Prostate gland (tissue), 2 donors: Measurements from ENCODE around the gene VAMP3. TPM values are rescaled to one million over a fixed set of nuclear protein-coding genes. Genes with fewer than 3 reads are reported as not detected.

ENCODE experiments used
- DNase-seq: peaks from one replicate; pipeline ENCODE4 v3.0.0-alpha.2; 2019; ENCODE audit warnings: low spot score
- H3K27ac ChIP-seq, 2 donors: fragments of 200-600 bp; sonication (generic); 2 replicates each; pipeline ENCODE4 v1.5.1; 2017 to 2019
- H3K27me3 ChIP-seq: fragments of 200-600 bp; sonication (generic); replicated peaks from 2 replicates; pipeline ENCODE4 v1.5.1; 2019; ENCODE audit not compliant: insufficient read depth
- H3K36me3 ChIP-seq, 2 donors: fragments of 200-600 bp; sonication (generic); 1 replicate in 1 of 2; 2 replicates in 1 of 2; pipeline versions ENCODE4 v1.5.1 to v1.8.1; 2017 to 2019
- H3K4me1 ChIP-seq: fragments of 200-600 bp; sonication (generic); replicated peaks from 2 replicates; pipeline ENCODE4 v1.5.1; 2019
- H3K4me3 ChIP-seq, 2 donors: fragments of 200-600 bp; sonication (generic); 2 replicates each; pipeline ENCODE4 v1.5.1; 2017 to 2019
- H3K9me3 ChIP-seq: fragments of 200-600 bp; sonication (generic); 2 replicates; pipeline ENCODE4 v1.5.1; 2017
- CTCF ChIP-seq, 4 experiments: fragments of 200-600 bp in 2 of 4; fragments of 450-650 bp in 2 of 4; sonication (generic) in 2 of 4; IDR thresholded peaks; 1 replicate in 3 of 4; 2 replicates in 1 of 4; pipeline ENCODE4 v1.5.1; 2016 to 2019; ENCODE audit warnings: antibody characterized with exemption in 4 of 4, mild to moderate bottlenecking in 2 of 4, moderate library complexity in 2 of 4
- POLR2A ChIP-seq: fragments of 450-650 bp; IDR thresholded peaks from one replicate; pipeline ENCODE4 v1.6.1; 2016; ENCODE audit warnings: antibody characterized with exemption, mild to moderate bottlenecking
- POLR2AphosphoS5 ChIP-seq: sonication (generic); formaldehyde crosslinking; IDR thresholded peaks from one replicate; pipeline ENCODE4 v1.6.1; 2017; ENCODE audit warnings: antibody characterized with exemption
- WGBS: methylation state at CpG from one replicate; pipeline ENCODE4 v1.1.5; 2018; 5-methylcytosine and 5-hydroxymethylcytosine counted together
- intact Hi-C: fragments of 100-400 bp; cut with DNase I; formaldehyde crosslinking; loops from one replicate; pipeline ENCODE4 v1.14.2; 2022
- total RNA-seq, 2 donors: library from RNA; depleted of rRNA; stranded (reverse); fragments of >200 nt; gene quantifications; one replicate each; pipeline ENCODE4 v1.1.0, GENCODE V29; 2016

The VAMP3 gene
- total RNA-seq, 2 donors from 2014 or later: 85.2 to 95.1 TPM

DNA sequence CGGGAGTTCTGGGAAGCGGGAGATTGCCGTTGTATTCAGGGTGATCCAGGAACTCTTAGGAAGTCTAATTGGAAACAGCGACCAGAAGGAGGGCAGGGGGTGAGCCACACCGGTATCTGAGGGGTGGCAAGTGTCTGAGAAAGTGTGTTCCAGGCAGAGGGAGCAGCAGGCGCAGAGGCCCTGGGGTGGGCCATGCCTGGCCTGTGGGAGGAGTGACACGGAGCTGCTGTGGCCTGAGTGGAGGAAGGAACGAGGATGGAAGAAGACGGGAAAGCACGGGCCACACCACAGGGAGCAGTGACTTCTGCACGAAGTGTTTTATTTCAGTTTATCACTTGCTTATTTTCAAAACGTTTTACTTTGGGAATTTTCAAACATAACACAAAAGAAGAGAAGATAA, 24.3 kb downstream of the VAMP3 start:
- H3K36me3 ChIP-seq: peaks cover 0 to 8% of the 10 kb centered on the region in 2 donors
- H3K4me1 ChIP-seq: no peaks in the 10 kb centered on the region
- no peaks in the 10 kb centered on the region for H3K9me3 ChIP-seq
- no peak overlapping the region for H3K27ac ChIP-seq
- no peak for DNase-seq
- H3K27me3 ChIP-seq: no peaks in the 10 kb centered on the region
- WGBS: 86% methylated on average over 12 of the region's 12 CpGs
- no peak for TF ChIP-seq POLR2A
- no peak for TF ChIP-seq CTCF (IDR thresholded peaks at IDR 0.05)
- TF ChIP-seq POLR2AphosphoS5: no peak
- intact Hi-C loops: no loop called here
- H3K4me3 ChIP-seq: no peak overlapping the region

GRCh38 chr1:7805460-7805859, 34.4 kb downstream of the VAMP3 start:
- TF ChIP-seq POLR2AphosphoS5: no peak
- no peak for TF ChIP-seq CTCF (IDR thresholded peaks at IDR 0.05)
- no peak for TF ChIP-seq POLR2A
- DNase-seq: no peak
- Histone ChIP-seq H3K27ac (no peak overlapping the region), H3K9me3 (no peaks in the 10 kb centered on the region), H3K4me1 (no peaks in the 10 kb centered on the region), H3K4me3 (no peak overlapping the region), H3K36me3 (no peaks in the 10 kb centered on the region), H3K27me3 (no peaks in the 10 kb centered on the region)
- intact Hi-C loops: no loop called here
- WGBS: 84% methylated on average over 9 of the region's 9 CpGs

DNA sequence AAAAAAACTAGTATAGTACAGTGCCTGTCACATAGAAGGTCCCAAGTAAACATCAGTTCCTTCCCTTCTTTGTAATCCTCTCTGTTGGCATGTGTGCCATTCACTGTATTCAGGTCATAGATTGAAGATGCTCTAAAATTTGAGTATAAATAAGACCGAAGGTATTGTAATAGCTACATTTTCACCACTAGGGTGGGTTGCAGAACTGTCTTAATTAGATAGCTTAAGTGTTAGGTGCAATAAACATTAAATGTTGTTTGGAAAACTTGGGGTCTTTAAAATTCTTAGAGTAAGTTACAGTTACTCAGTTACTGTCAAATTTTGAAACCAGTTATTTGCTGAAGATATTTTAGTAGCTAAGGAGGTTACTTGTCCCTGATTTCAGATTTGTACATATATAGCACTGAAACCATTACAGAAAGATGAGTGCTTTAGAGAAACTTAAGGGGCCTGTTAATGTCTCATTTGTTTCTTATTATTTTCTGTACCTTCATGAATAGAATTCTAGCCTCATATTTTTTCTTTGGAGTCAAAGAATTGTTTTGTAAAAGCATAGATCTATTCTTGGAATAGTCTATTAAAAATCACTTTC, 37.3 kb downstream of the VAMP3 start:
- intact Hi-C loops: no loop called here
- WGBS: 11% methylated on average over 1 of the region's 1 CpG
- Histone ChIP-seq H3K9me3 (no peaks in the 10 kb centered on the region), H3K4me1 (no peaks in the 10 kb centered on the region), H3K27ac (no peak overlapping the region), H3K4me3 (no peak overlapping the region), H3K36me3 (no peaks in the 10 kb centered on the region), H3K27me3 (no peaks in the 10 kb centered on the region)
- no peak for DNase-seq
- TF ChIP-seq POLR2A: no peak
- TF ChIP-seq POLR2AphosphoS5: no peak
- peak in 3 of 4 experiments; percentile 45 to 63 (median 46) for TF ChIP-seq CTCF (IDR thresholded peaks at IDR 0.05)

DNA sequence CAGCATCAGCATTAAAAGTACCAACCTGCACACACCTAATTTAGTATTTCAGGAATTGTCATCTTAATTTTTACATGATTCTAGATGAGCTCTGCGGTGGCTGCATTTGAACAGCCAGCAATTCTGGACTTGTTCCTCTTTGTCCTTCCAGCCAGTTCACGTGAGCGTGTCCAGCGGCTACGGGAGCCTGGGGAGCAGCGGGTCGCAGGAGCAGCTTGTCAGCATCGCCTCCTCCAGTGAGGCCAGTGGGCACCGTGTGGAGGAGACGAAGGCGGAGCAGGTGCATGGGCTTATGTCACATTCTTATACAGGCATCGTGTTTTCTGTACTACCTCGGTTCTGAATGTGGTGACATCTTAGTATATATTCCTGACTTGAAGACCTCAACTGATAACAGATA, 38.6 kb downstream of the VAMP3 start:
- TF ChIP-seq CTCF (IDR thresholded peaks at IDR 0.05): no peak
- no peak for TF ChIP-seq POLR2AphosphoS5
- no peak for TF ChIP-seq POLR2A
- Histone ChIP-seq H3K27me3 (no peaks in the 10 kb centered on the region), H3K4me3 (no peak overlapping the region), H3K27ac (no peak overlapping the region), H3K9me3 (no peaks in the 10 kb centered on the region), H3K4me1 (no peaks in the 10 kb centered on the region), H3K36me3 (no peaks in the 10 kb centered on the region)
- no peak for DNase-seq
- 93% methylated on average over 13 of the region's 13 CpGs for WGBS
- intact Hi-C loops: no loop called here

DNA sequence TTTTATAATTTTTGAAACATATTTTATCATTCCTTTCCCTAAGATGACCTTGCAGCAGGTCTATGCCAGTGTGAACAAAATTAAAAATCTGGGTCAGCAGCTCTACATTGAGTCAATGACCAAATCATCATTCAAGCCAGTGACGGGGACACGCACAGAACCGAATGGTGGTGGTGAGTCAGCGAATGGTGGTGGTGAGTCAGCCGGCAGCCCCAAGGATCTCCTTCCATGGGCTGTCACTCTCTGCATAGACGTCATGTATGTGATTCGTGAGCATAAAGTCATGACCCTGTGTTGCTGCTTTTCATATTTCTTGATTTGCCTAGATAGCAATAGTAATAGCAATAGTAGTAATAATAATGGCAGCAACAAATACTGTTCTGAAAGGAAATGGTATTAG, 39.3 kb downstream of the VAMP3 start:
- Histone ChIP-seq H3K4me1 (no peaks in the 10 kb centered on the region), H3K27me3 (no peaks in the 10 kb centered on the region), H3K27ac (no peak overlapping the region), H3K9me3 (no peaks in the 10 kb centered on the region), H3K4me3 (no peak overlapping the region), H3K36me3 (no peaks in the 10 kb centered on the region)
- WGBS: 87% methylated on average over 7 of the region's 7 CpGs
- TF ChIP-seq POLR2AphosphoS5: no peak
- TF ChIP-seq CTCF (IDR thresholded peaks at IDR 0.05): no peak
- TF ChIP-seq POLR2A: no peak
- DNase-seq: no peak
- intact Hi-C loops: no loop called here
